ENCODE measurements around the gene VRK1.

GRCh38 chr14:96802963-96803362 is 5.8 kb downstream of the VRK1 start:
- TF ChIP-seq CTCF (IDR thresholded peaks at IDR 0.05) (no peak), POLR2A (IDR thresholded peaks at IDR 0.05) (no peak), EP300 (IDR thresholded peaks at IDR 0.05) (no peak), POLR2AphosphoS5 (IDR thresholded peaks at IDR 0.05) (no peak)

Data from stomach (tissue), 4 donors.